Calu3 (cell line): ENCODE data around the gene NEUROG1. TPM values are rescaled to one million over a fixed set of nuclear protein-coding genes. Genes with fewer than 3 reads are reported as not detected.

Source experiments
- BruUV-seq: library from RNA; stranded (reverse); fragments of 400-500 nt; replicated peaks from 2 replicates; lab custom pipeline; 2021; lab: Mats Ljungman, UMichigan
- CTCF ChIA-PET: fragments of 300-600 bp; sonication (Branson Sonifier 250); formaldehyde crosslinking; loops from one replicate; lab custom pipeline; 2022; ENCODE audit warnings: antibody characterized with exemption; lab: Charles Lee
- DNase-seq: peaks from one replicate; pipeline ENCODE4 v3.0.0; 2022
- H3K27ac Mint-ChIP-seq: one replicate; pipeline ENCODE4 v1.8.0; 2022; ENCODE audit warnings: mixed read lengths; ENCODE audit not compliant: unreplicated experiment
- H3K27me3 Mint-ChIP-seq: one replicate; pipeline ENCODE4 v1.8.0; 2022; ENCODE audit warnings: mixed read lengths; ENCODE audit not compliant: unreplicated experiment
- H3K36me3 Mint-ChIP-seq: one replicate; pipeline ENCODE4 v1.8.0; 2022; ENCODE audit warnings: mild to moderate bottlenecking, moderate library complexity, mixed read lengths; ENCODE audit not compliant: insufficient read depth, unreplicated experiment
- H3K4me1 Mint-ChIP-seq: one replicate; pipeline ENCODE4 v1.8.0; 2022; ENCODE audit warnings: mild to moderate bottlenecking, low read depth, mixed read lengths; ENCODE audit not compliant: unreplicated experiment
- H3K4me3 Mint-ChIP-seq: one replicate; pipeline ENCODE4 v1.8.0; 2022; ENCODE audit warnings: mild to moderate bottlenecking, low read depth, moderate library complexity, mixed read lengths; ENCODE audit not compliant: unreplicated experiment
- H3K9me3 Mint-ChIP-seq: one replicate; pipeline ENCODE4 v1.8.0; 2022; ENCODE audit warnings: low read depth, mixed read lengths; ENCODE audit not compliant: unreplicated experiment
- intact Hi-C: fragments of 100-400 bp; cut with micrococcal nuclease; formaldehyde crosslinking; loops from one replicate; pipeline ENCODE4 v1.10.0; 2022; ENCODE audit not compliant: unreplicated experiment
- total RNA-seq: library from RNA; stranded (reverse); gene quantifications from 2 replicates; pipeline ENCODE4 v1.2.3, GENCODE V29; 2022
- TF ChIP-seq, protein P1 (sequence below): fragments of 200-600 bp; IDR thresholded peaks from one replicate; pipeline ENCODE4 v1.8.0; 2022; ENCODE audit warnings: antibody characterized with exemption; ENCODE audit not compliant: unreplicated experiment

Gene NEUROG1
- total RNA-seq, 1 experiment from 2014 or later, result not detected

DNA sequence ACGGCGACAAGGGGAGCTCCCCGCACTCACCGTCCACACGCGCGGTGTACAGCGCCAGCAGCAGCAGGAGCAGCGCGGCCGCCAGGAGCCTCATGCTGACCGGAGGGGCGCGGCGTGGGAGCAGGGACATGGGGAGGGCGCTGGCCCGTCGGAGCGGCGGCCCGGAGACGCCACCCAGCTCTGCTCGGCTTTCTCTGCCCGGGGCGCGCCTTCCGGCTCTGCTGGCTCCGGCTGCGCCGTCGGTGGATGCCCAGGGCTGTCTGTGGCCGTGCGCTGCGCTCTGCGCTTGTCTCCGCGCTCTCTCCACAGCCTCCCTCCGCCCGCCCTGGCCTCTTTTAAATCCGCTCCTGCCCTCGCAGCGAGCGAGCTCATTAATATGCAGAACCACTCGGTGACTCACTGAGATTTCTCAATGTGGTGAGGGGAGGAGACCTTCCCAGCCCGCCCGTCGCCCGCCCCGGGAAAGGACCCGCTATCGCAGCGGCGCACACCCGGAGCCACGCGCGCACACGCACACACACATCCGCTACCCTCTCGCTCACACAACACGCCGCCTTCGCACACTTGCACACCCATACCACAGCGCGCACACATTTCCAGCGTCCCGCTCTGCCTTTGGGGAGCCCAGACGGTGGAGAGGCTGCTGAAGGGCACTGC is 43.0 kb upstream of the NEUROG1 start, which contains the start of gene CXCL14:
Gene CXCL14, minus strand, starts transcription at position 307 of the 657 bp plus-strand sequence. Its CDS starts 213 bp downstream, at position 94.
- TF ChIP-seq, protein P1, sequence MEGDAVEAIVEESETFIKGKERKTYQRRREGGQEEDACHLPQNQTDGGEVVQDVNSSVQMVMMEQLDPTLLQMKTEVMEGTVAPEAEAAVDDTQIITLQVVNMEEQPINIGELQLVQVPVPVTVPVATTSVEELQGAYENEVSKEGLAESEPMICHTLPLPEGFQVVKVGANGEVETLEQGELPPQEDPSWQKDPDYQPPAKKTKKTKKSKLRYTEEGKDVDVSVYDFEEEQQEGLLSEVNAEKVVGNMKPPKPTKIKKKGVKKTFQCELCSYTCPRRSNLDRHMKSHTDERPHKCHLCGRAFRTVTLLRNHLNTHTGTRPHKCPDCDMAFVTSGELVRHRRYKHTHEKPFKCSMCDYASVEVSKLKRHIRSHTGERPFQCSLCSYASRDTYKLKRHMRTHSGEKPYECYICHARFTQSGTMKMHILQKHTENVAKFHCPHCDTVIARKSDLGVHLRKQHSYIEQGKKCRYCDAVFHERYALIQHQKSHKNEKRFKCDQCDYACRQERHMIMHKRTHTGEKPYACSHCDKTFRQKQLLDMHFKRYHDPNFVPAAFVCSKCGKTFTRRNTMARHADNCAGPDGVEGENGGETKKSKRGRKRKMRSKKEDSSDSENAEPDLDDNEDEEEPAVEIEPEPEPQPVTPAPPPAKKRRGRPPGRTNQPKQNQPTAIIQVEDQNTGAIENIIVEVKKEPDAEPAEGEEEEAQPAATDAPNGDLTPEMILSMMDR, result no peak
- H3K9me3 Mint-ChIP-seq, result no peaks in the 10 kb centered on the region
- CTCF ChIA-PET, result interaction anchor here (0.7 to 3.2 kb wide), 3 partner anchors 12 to 307 kb away, joined by 3 to 19 read pairs (median 3); no protein-coding TSS in a partner anchor
- no peaks in the 10 kb centered on the region for H3K36me3 Mint-ChIP-seq
- H3K4me1 Mint-ChIP-seq, result no peaks in the 10 kb centered on the region
- DNase-seq, result peak; percentile 47
- no TSS peak for BruUV-seq
- intact Hi-C loops, result no loop called here
- no peak within 1 kb of the TSS for H3K27ac Mint-ChIP-seq
- peak within 1 kb of the TSS; percentile 72 for H3K4me3 Mint-ChIP-seq
- no peaks in the 10 kb centered on the region for H3K27me3 Mint-ChIP-seq

DNA sequence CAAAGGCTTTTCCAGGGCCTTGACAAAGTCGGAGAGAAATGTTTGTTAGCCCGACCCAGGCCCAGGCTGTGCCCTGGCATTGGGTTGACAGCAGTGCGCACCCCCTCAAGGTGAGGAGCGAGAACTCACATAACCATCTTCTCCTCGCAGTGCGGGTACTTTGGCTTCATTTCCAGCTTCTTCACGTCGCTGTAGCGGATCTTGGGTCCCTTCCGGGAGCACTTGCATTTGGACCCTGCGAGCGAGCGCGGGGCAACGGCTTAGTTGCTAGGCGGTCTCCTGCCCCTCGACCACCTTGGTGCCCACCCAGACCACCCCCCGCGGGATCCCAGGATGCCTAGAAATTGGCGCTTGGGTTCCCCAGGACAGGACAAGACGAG is 42.5 kb upstream of the NEUROG1 start:
- no peaks in the 10 kb centered on the region for H3K27me3 Mint-ChIP-seq
- no TSS peak for BruUV-seq
- no peak overlapping the region for H3K27ac Mint-ChIP-seq
- TF ChIP-seq, protein P1, result no peak
- intact Hi-C loops, result no loop called here
- H3K4me1 Mint-ChIP-seq, result no peaks in the 10 kb centered on the region
- no peaks in the 10 kb centered on the region for H3K36me3 Mint-ChIP-seq
- no peak overlapping the region for H3K4me3 Mint-ChIP-seq
- CTCF ChIA-PET, result interaction anchor here (1.1 to 3.2 kb wide), 2 partner anchors 12 to 24 kb away, joined by 3 to 19 read pairs; no protein-coding TSS in a partner anchor
- no peaks in the 10 kb centered on the region for H3K9me3 Mint-ChIP-seq
- no peak for DNase-seq

DNA sequence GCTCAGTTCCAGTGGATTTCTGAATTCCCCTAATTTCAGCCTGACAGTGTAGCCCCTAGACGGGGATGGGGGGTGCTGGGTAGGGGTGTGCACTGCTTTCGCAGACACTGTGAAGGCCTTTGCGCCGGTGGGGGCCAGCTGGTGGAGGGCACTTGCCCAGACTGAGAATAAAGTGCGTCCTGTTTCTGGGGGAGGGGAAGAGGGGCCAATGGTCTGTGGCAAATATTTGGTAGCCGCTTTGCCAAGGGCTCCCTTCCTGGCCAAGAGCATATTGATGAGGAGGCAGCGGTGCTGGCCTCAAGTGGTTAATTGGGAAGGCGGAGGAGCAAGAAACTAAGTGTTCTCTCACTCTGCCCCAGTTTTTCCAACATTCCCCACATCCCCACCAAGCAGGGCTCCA is 41.7 kb upstream of the NEUROG1 start:
- intact Hi-C loops, result no loop called here
- TF ChIP-seq, protein P1, result no peak
- Mint-ChIP-seq H3K27me3 (no peaks in the 10 kb centered on the region), H3K4me1 (no peaks in the 10 kb centered on the region), H3K9me3 (no peaks in the 10 kb centered on the region), H3K36me3 (no peaks in the 10 kb centered on the region), H3K27ac (no peak overlapping the region), H3K4me3 (no peak overlapping the region)
- DNase-seq, result no peak
- CTCF ChIA-PET, result interaction anchor here (0.7 to 3.2 kb wide), 3 partner anchors 11 to 253 kb away, joined by 3 to 19 read pairs (median 3); no protein-coding TSS in a partner anchor
- no TSS peak for BruUV-seq

DNA sequence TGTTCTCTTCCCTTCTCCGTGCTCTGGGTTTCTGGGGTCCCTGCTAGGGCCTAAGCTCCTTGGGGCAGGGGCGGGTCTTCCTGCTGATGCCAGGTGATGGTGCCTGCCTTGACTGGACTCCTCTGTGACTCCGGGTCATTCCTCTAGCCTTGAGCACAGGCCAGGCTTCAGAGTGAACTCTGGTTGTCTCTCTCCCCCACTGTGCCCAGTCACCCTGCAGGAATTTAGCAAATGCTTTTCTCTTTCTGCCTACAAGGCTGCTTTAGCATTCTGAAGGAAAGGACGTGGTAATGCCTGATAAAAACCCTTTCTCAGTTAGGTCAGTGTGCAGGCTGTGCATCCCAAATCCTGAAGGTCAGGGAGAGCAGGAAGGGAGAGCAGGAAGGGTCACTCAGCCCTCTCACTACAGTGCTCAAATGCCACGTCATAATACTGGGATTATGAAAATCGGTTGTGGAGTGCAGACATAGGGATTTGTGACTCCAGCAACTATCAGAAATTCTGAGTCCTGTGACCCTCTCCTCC is 40.4 kb upstream of the NEUROG1 start:
- no peak for DNase-seq
- Mint-ChIP-seq H3K27me3 (no peaks in the 10 kb centered on the region), H3K9me3 (no peaks in the 10 kb centered on the region), H3K27ac (no peak overlapping the region), H3K4me1 (no peaks in the 10 kb centered on the region), H3K36me3 (no peaks in the 10 kb centered on the region), H3K4me3 (no peak overlapping the region)
- TF ChIP-seq, protein P1, result no peak
- CTCF ChIA-PET, result interaction anchor here (3.2 kb wide), 1 partner anchor 10 kb away, joined by 19 read pairs; no protein-coding TSS in a partner anchor
- intact Hi-C loops, result no loop called here
- no TSS peak for BruUV-seq
